Progenitor cell of endocrine pancreas (in vitro differentiated cells): Measurements from ENCODE around the gene PRKN. TPM values are rescaled to one million over a fixed set of nuclear protein-coding genes. Genes with fewer than 3 reads are reported as not detected.

Experiments used
- DNase-seq: peaks from one replicate; pipeline ENCODE4 v3.0.0; 2021; ENCODE audit warnings: low spot score; ENCODE audit not compliant: unreplicated experiment
- H3K27ac Mint-ChIP-seq: 2 replicates; pipeline ENCODE4 v1.8.0; 2021; ENCODE audit warnings: mild to moderate bottlenecking, moderate library complexity, mixed read lengths
- H3K27me3 Mint-ChIP-seq: 2 replicates; pipeline ENCODE4 v1.8.0; 2021; ENCODE audit warnings: mixed read lengths
- H3K36me3 Mint-ChIP-seq: 2 replicates; pipeline ENCODE4 v1.8.0; 2022; ENCODE audit warnings: mixed read lengths; ENCODE audit not compliant: insufficient read depth
- H3K4me1 Mint-ChIP-seq: 2 replicates; pipeline ENCODE4 v1.8.0; 2021; ENCODE audit warnings: low read depth, mixed read lengths
- H3K4me3 Mint-ChIP-seq: 2 replicates; pipeline ENCODE4 v1.8.0; 2021; ENCODE audit warnings: low read depth, mild to moderate bottlenecking, moderate library complexity, mixed read lengths
- H3K9me3 Mint-ChIP-seq: 2 replicates; pipeline ENCODE4 v1.8.0; 2021; ENCODE audit warnings: low read depth, mixed read lengths
- CTCF ChIP-seq: fragments of 200-600 bp; sonication (generic); IDR thresholded peaks from one replicate; pipeline ENCODE4 v1.5.0; 2021; ENCODE audit warnings: antibody characterized with exemption, mild to moderate bottlenecking; ENCODE audit not compliant: unreplicated experiment
- total RNA-seq: library from RNA; stranded (reverse); gene quantifications from 2 replicates; pipeline ENCODE4 v1.2.1, GENCODE V29; 2021

Gene PRKN
- total RNA-seq, 1 donor from 2014 or later: 4.6 TPM

- no peaks in the 10 kb centered on the region for H3K36me3 Mint-ChIP-seq
- no peak for TF ChIP-seq CTCF
Observed at GRCh38 chr6:162697872-162698403, 29.6 kb downstream of the PRKN start.

GRCh38 chr6:162690158-162690557 is 37.4 kb downstream of the PRKN start:
- Mint-ChIP-seq H3K36me3 (no peaks in the 10 kb centered on the region), H3K9me3 (peaks cover 3% of the 10 kb centered on the region), H3K4me3 (no peak overlapping the region), H3K27ac (no peak overlapping the region), H3K27me3 (no peaks in the 10 kb centered on the region), H3K4me1 (peaks cover 16% of the 10 kb centered on the region)
- DNase-seq: no peak
- TF ChIP-seq CTCF: no peak

More at GRCh38 chr6:162697872-162698403, 29.6 kb downstream of the PRKN start:
- Mint-ChIP-seq H3K4me1 (peaks cover 16% of the 10 kb centered on the region), H3K4me3 (no peak overlapping the region), H3K27me3 (no peaks in the 10 kb centered on the region), H3K27ac (no peak overlapping the region), H3K9me3 (no peaks in the 10 kb centered on the region)
- no peak for DNase-seq

- Mint-ChIP-seq H3K4me3 (no peak overlapping the region), H3K36me3 (no peaks in the 10 kb centered on the region), H3K4me1 (peaks cover 16% of the 10 kb centered on the region), H3K9me3 (peaks cover 3% of the 10 kb centered on the region), H3K27ac (no peak overlapping the region), H3K27me3 (no peaks in the 10 kb centered on the region)
- TF ChIP-seq CTCF: no peak
- DNase-seq: no peak
Observed at GRCh38 chr6:162688751-162689345, 38.7 kb downstream of the PRKN start.

- Mint-ChIP-seq H3K36me3 (peaks cover 1% of the 10 kb centered on the region), H3K9me3 (peaks cover 7% of the 10 kb centered on the region), H3K4me1 (peaks cover 19% of the 10 kb centered on the region), H3K4me3 (no peak overlapping the region), H3K27ac (no peak overlapping the region), H3K27me3 (no peaks in the 10 kb centered on the region)
- TF ChIP-seq CTCF: no peak
- DNase-seq: no peak
Observed at GRCh38 chr6:162685586-162685985, 42.0 kb downstream of the PRKN start.

- DNase-seq: no peak
- Mint-ChIP-seq H3K9me3 (peaks cover 7% of the 10 kb centered on the region), H3K27me3 (no peaks in the 10 kb centered on the region), H3K36me3 (peaks cover 1% of the 10 kb centered on the region), H3K27ac (no peak overlapping the region), H3K4me3 (no peak overlapping the region), H3K4me1 (peaks cover 17% of the 10 kb centered on the region)
- no peak for TF ChIP-seq CTCF
Observed at GRCh38 chr6:162684961-162685360, 42.6 kb downstream of the PRKN start.
